HFF-Myc (cell line): ENCODE data around the gene UBE4B.

ENCODE experiments used
- DNase-seq: peaks from one replicate; pipeline ENCODE4 v3.0.0-alpha.2; 2011; ENCODE audit warnings: low read depth; ENCODE audit errors: extremely low read depth
- H3K4me3 ChIP-seq: replicated peaks from 2 replicates; pipeline ENCODE4 v1.5.1; 2011; ENCODE audit warnings: low read depth, mild to moderate bottlenecking, control low read depth, low read length
- CTCF ChIP-seq: IDR thresholded peaks from 2 replicates; pipeline ENCODE4 v1.5.1; 2012; ENCODE audit warnings: mild to moderate bottlenecking, low read depth, low read length, control low read depth; ENCODE audit errors: missing control alignments

The UBE4B gene

GRCh38 chr1:10032590-10033358 lies at the start of gene UBE4B:
Gene UBE4B, plus strand, starts transcription at chr1:10032958. Its CDS starts 713 bp downstream, at chr1:10033671.
- DNase-seq: peak; percentile 88
- peak; percentile 76 for TF ChIP-seq CTCF
- H3K4me3 ChIP-seq: peak within 1 kb of the TSS; percentile 97

GRCh38 chr1:9984253-9984652 lies 48.5 kb upstream of the UBE4B start:
- TF ChIP-seq CTCF: no peak
- no peak overlapping the region for H3K4me3 ChIP-seq
- DNase-seq: no peak

- no peak overlapping the region for H3K4me3 ChIP-seq
- DNase-seq: no peak
- no peak for TF ChIP-seq CTCF
Observed at GRCh38 chr1:9985001-9985400, 47.8 kb upstream of the UBE4B start.

- no peak for TF ChIP-seq CTCF
- DNase-seq: no peak
- H3K4me3 ChIP-seq: no peak overlapping the region
Observed at GRCh38 chr1:9989773-9990172, 43.0 kb upstream of the UBE4B start.

- no peak for DNase-seq
- H3K4me3 ChIP-seq: no peak overlapping the region
- TF ChIP-seq CTCF: no peak
Observed at GRCh38 chr1:9990944-9991343, 41.8 kb upstream of the UBE4B start.

- no peak for DNase-seq
- H3K4me3 ChIP-seq: no peak overlapping the region
- no peak for TF ChIP-seq CTCF
Observed at GRCh38 chr1:9992910-9993309, 39.8 kb upstream of the UBE4B start.
